C4-2B (cell line): Measurements from ENCODE around the gene PID1.

Experiments
- H3K27ac ChIP-seq: fragments of 450-650 bp; 2 replicates; pipeline ENCODE4 v1.5.1; 2017
- ZFX ChIP-seq: fragments of 450-650 bp; IDR thresholded peaks from 2 replicates; pipeline ENCODE4 v1.6.1; 2017
- TF ChIP-seq, protein P1 (sequence below): fragments of 450-650 bp; conservative IDR thresholded peaks from 2 replicates; pipeline ENCODE4 v1.5.1; 2017; ENCODE audit warnings: mild to moderate bottlenecking

PID1 gene, protein sequence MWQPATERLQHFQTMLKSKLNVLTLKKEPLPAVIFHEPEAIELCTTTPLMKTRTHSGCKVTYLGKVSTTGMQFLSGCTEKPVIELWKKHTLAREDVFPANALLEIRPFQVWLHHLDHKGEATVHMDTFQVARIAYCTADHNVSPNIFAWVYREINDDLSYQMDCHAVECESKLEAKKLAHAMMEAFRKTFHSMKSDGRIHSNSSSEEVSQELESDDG

DNA sequence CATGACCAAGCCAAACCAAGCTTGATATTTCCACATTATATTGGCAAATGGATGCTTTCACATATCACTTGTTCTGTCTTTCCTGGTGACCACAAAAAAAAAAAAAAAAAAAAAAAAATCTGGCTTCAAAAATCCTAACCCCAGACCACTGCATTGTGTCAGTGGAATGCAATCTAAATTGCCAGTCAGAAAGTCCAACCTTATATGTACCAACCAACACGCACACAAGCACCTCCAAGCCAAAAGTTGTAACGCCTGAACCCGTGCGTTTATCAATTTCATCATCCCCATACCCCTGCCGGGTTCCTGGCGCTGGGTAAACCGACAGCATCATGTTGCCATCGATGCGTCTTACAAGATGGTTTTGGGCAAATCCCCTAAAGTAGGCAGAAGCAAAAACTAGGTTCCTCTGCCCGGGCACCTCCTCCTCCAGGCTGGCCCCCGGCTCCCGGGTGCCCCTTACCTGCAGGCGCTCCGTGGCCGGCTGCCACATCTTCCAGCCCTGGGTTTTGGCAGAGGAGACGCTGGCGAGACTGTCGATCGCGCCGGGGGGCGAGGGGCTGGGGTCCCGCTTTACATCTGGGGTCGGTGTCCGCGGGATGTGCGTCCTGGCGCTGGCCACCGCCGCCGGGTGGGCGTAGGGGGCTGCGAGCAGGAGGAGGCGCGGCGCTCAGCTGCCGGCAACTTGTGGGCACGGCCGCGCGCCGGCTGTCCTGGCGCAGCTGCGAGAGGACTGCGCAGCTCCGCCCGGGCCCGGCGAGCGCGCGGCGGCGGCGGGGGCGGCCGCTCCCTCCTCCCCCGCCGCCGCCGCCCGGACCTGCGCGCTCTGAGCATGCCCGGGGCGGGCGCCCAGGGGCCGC lies at the start of gene PID1:
Gene PID1 (minus strand): TSS at position 737 of the 860 bp plus-strand sequence. CDS start 244 bp downstream, at position 493.
- H3K27ac ChIP-seq = no peak within 1 kb of the TSS
- TF ChIP-seq, protein P1, sequence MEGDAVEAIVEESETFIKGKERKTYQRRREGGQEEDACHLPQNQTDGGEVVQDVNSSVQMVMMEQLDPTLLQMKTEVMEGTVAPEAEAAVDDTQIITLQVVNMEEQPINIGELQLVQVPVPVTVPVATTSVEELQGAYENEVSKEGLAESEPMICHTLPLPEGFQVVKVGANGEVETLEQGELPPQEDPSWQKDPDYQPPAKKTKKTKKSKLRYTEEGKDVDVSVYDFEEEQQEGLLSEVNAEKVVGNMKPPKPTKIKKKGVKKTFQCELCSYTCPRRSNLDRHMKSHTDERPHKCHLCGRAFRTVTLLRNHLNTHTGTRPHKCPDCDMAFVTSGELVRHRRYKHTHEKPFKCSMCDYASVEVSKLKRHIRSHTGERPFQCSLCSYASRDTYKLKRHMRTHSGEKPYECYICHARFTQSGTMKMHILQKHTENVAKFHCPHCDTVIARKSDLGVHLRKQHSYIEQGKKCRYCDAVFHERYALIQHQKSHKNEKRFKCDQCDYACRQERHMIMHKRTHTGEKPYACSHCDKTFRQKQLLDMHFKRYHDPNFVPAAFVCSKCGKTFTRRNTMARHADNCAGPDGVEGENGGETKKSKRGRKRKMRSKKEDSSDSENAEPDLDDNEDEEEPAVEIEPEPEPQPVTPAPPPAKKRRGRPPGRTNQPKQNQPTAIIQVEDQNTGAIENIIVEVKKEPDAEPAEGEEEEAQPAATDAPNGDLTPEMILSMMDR = no peak
- TF ChIP-seq ZFX = no peak

DNA sequence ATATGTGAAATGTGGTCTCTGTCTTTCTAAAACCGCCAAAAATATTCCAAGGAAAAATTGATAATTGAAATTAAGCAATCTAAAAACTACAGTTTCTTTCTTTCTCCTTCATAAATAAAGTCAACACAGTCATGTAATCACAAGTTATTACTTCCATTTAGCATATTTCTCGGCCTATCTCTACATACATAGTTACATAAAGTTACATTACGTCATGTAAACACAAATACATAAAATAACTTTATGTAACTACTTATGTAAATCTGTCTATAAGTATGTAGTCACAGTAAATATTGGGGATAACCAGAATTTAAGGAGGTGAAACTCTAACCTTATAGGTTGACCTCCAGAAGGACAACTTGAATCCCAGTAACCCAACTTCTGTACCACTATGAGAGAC lies 48.5 kb upstream of the PID1 start:
- TF ChIP-seq ZFX = no peak
- TF ChIP-seq, protein P1 = no peak
- H3K27ac ChIP-seq = no peak overlapping the region

DNA sequence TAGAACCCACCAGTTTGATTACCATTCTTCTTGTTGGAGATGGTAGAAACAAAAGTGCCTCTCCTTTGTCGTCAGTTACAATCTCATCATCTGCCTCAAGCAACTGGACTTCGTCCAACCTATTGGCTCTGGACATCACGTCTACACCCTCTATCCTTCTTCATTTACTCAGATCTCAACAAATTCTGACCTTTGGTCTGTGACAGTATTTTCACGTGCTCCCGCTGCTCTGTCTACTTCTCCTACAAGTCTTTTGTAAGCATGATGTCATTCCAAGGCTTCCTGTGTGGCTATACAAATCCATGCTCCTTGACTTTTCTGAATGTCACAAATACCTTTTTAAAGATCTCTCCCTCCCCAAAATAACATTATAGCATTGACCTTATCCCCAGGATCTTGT lies 43.0 kb upstream of the PID1 start:
- no peak overlapping the region for H3K27ac ChIP-seq

DNA sequence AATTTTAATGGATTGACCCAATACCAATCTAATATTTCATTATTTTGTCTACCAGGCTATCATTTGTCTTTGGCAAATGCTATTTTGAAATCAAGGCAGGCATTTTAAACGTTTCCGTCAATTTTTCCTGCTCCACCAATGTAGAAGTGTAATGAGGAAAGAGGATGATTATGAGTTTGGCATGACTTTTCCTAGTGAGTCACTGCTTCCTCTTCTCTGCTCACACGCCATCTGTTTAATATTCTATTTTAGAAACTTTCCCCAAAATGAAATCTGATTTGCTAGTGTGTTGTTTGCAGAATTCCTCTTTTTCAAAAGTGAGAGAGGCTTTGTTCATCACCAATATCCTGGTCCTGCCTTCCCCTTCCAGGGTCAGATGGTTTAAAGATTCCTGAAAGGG lies 42.5 kb upstream of the PID1 start:
- H3K27ac ChIP-seq = no peak overlapping the region
- TF ChIP-seq, protein P1 = no peak

More for the DNA sequence above, 43.0 kb upstream of the PID1 start:
- TF ChIP-seq, protein P1 = no peak
- no peak for TF ChIP-seq ZFX

DNA sequence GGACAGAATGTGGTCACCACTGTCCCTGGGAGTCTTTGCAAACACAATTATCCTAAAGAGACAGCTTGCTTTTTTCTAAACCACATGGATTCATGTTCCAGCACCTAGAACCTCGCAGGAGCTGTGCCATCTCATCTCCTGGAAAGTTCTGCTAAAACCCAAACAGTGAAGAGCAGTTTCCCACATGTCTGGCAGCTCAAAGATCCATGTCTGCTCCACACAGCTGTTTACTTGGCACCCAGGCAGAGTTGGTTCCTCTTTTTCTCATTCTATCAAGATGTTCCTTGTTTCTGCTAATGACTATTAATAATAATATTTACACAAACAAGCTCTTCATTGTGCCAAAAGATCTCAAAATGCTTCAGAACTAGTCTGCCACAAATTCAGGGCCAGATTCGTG lies 30.1 kb upstream of the PID1 start:
- H3K27ac ChIP-seq = no peak overlapping the region

DNA sequence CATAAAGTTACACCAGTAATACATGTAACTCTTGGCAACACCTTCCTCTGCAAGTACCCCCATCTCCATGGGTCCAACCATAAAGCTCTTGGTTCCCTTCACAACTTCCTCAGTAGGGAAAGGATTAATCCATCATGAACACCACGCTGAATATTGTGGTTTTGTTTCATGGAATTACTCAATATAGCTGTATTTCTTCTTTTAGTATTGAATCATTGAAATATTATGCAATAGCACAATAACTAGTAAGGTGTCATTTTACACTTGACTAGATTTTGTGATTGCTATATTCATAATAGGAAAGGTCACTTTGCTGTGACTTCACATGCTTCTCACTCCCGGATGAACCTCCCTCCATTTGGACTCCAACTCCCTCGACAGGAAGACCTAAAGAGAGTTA lies 29.7 kb upstream of the PID1 start:
- no peak for TF ChIP-seq ZFX
- TF ChIP-seq, protein P1 = no peak
- H3K27ac ChIP-seq = no peak overlapping the region

More for the DNA sequence above, 30.1 kb upstream of the PID1 start:
- TF ChIP-seq ZFX = no peak
- TF ChIP-seq, protein P1 = no peak

DNA sequence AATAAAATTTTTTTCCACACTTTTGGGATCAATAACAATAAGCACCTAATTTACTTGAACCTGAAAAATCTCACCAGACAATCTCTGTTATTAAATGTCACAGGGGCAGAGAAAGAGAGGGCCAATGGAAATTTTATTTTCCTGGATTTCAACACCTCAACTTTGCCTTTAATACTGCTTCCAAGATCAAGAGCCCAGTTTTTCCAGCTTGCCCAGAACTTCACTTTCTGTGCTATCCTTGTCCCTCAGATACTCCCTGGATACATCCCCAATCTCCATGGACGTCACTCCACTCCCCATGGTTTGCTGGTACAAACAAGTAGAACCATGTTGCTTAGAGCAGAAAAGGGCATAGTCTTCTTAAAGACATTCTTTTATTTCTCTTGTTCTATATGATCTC lies 29.3 kb upstream of the PID1 start:
- no peak overlapping the region for H3K27ac ChIP-seq
- TF ChIP-seq, protein P1 = no peak
- TF ChIP-seq ZFX = no peak
